Panc1 (cell line): ENCODE results near the gene P2RX3.

Experiments used
- POLR2AphosphoS5 ChIP-seq: IDR thresholded peaks from 2 replicates; pipeline ENCODE4 v1.6.1; 2012; ENCODE audit warnings: mild to moderate bottlenecking, low read depth, low read length, moderate library complexity
- TF ChIP-seq, protein P1 (sequence below), 2 experiments: IDR thresholded peaks; 2 replicates each; pipeline ENCODE4 v1.6.1; 2011 to 2012; ENCODE audit warnings: low read depth in 2 of 2, control low read depth in 1 of 2, low read length in 1 of 2, mild to moderate bottlenecking in 1 of 2, moderate library complexity in 1 of 2; ENCODE audit not compliant: insufficient read depth in 1 of 2
- TF ChIP-seq, protein P2 (sequence below): fragments of 450-650 bp; IDR thresholded peaks from 2 replicates; pipeline ENCODE4 v1.5.1; 2017; ENCODE audit warnings: mild to moderate bottlenecking

DNA sequence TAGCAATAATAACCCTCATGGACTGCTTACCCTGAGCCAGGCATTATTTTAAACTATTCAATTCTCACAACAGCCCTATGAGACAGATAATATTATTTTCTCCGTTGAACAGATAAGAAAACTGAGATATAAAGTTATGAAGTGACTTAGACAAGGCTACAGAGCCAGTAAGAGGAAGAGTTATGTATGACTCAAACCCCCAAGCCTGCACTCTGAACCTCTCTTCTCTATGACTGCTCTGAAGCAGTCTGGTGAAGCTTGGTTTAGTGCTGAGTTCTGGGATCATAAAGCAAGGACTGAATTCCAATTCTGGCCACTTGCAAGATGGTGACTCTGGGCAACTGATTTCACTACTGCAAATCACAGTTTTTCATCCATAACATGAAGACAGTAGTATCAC lies 47.9 kb upstream of the P2RX3 start:
- TF ChIP-seq, protein P1, sequence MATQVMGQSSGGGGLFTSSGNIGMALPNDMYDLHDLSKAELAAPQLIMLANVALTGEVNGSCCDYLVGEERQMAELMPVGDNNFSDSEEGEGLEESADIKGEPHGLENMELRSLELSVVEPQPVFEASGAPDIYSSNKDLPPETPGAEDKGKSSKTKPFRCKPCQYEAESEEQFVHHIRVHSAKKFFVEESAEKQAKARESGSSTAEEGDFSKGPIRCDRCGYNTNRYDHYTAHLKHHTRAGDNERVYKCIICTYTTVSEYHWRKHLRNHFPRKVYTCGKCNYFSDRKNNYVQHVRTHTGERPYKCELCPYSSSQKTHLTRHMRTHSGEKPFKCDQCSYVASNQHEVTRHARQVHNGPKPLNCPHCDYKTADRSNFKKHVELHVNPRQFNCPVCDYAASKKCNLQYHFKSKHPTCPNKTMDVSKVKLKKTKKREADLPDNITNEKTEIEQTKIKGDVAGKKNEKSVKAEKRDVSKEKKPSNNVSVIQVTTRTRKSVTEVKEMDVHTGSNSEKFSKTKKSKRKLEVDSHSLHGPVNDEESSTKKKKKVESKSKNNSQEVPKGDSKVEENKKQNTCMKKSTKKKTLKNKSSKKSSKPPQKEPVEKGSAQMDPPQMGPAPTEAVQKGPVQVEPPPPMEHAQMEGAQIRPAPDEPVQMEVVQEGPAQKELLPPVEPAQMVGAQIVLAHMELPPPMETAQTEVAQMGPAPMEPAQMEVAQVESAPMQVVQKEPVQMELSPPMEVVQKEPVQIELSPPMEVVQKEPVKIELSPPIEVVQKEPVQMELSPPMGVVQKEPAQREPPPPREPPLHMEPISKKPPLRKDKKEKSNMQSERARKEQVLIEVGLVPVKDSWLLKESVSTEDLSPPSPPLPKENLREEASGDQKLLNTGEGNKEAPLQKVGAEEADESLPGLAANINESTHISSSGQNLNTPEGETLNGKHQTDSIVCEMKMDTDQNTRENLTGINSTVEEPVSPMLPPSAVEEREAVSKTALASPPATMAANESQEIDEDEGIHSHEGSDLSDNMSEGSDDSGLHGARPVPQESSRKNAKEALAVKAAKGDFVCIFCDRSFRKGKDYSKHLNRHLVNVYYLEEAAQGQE (IDR thresholded peaks at IDR 0.05; ENCODE audit: insufficient read depth in 1 of 2, low read depth in 2 of 2, low read length in 1 of 2): no peak
- TF ChIP-seq, protein P2, sequence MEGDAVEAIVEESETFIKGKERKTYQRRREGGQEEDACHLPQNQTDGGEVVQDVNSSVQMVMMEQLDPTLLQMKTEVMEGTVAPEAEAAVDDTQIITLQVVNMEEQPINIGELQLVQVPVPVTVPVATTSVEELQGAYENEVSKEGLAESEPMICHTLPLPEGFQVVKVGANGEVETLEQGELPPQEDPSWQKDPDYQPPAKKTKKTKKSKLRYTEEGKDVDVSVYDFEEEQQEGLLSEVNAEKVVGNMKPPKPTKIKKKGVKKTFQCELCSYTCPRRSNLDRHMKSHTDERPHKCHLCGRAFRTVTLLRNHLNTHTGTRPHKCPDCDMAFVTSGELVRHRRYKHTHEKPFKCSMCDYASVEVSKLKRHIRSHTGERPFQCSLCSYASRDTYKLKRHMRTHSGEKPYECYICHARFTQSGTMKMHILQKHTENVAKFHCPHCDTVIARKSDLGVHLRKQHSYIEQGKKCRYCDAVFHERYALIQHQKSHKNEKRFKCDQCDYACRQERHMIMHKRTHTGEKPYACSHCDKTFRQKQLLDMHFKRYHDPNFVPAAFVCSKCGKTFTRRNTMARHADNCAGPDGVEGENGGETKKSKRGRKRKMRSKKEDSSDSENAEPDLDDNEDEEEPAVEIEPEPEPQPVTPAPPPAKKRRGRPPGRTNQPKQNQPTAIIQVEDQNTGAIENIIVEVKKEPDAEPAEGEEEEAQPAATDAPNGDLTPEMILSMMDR: no peak
- TF ChIP-seq POLR2AphosphoS5: no peak
